NB4 (cell line): ENCODE measurements around the gene OR2T11.

Experiments used
- DNase-seq: peaks from one replicate; pipeline ENCODE4 v3.0.0; 2010; ENCODE audit warnings: low read depth
- H3K4me3 ChIP-seq: one replicate; pipeline ENCODE4 v1.5.1; 2011; ENCODE audit warnings: mild to moderate bottlenecking, low read depth, low read length, moderate library complexity
- CTCF ChIP-seq: IDR thresholded peaks from one replicate; pipeline ENCODE4 v1.5.1; 2012; ENCODE audit warnings: low read depth, low read length
- MAX ChIP-seq: IDR thresholded peaks from 2 replicates; pipeline ENCODE4 v1.6.1; 2011; ENCODE audit warnings: low read depth, low read length
- MYC ChIP-seq: IDR thresholded peaks from 2 replicates; pipeline ENCODE4 v1.6.1; 2011; ENCODE audit warnings: low read depth, low read length
- POLR2A ChIP-seq: IDR thresholded peaks from 2 replicates; pipeline ENCODE4 v1.6.1; 2011; ENCODE audit warnings: mild to moderate bottlenecking; ENCODE audit not compliant: insufficient read length; ENCODE audit errors: extremely low read depth

Gene OR2T11

GRCh38 chr1:248610301-248610700, 24.6 kb downstream of the OR2T11 start:
- H3K4me3 ChIP-seq, result no peak overlapping the region
- no peak for DNase-seq
- TF ChIP-seq MAX, result no peak
- no peak for TF ChIP-seq MYC
- no peak for TF ChIP-seq CTCF
- no peak for TF ChIP-seq POLR2A

GRCh38 chr1:248599396-248599795, 35.5 kb downstream of the OR2T11 start:
- no peak overlapping the region for H3K4me3 ChIP-seq
- TF ChIP-seq MAX, result no peak
- no peak for TF ChIP-seq CTCF
- no peak for DNase-seq

- H3K4me3 ChIP-seq, result no peak within 1 kb of the TSS
- no peak for DNase-seq
- TF ChIP-seq MYC (no peak), POLR2A (no peak), MAX (no peak), CTCF (no peak)
Measured at GRCh38 chr1:248597589-248597988, 37.3 kb downstream of the OR2T11 start, which contains the start of gene OR2T10. TSS of gene OR2T10 (minus strand) at chr1:248597700. CDS start at chr1:248593768, 3,932 bp downstream.

GRCh38 chr1:248596615-248597014, 38.3 kb downstream of the OR2T11 start:
- no peak overlapping the region for H3K4me3 ChIP-seq
- TF ChIP-seq POLR2A (no peak), MAX (no peak; the same call in 1 of the 2 replicates), CTCF (no peak), MYC (no peak)
- DNase-seq, result peak; percentile 81

- no peak for TF ChIP-seq POLR2A
- no peak for TF ChIP-seq MAX
- no peak for TF ChIP-seq CTCF
- TF ChIP-seq MYC, result no peak
- H3K4me3 ChIP-seq, result no peak overlapping the region
- DNase-seq, result peak; percentile 36
Measured at GRCh38 chr1:248593226-248593625, 41.7 kb downstream of the OR2T11 start.

- DNase-seq, result no peak
- no peak overlapping the region for H3K4me3 ChIP-seq
- TF ChIP-seq POLR2A, result no peak
- no peak for TF ChIP-seq MYC
- no peak for TF ChIP-seq MAX
- no peak for TF ChIP-seq CTCF
Measured at GRCh38 chr1:248592655-248593054, 42.2 kb downstream of the OR2T11 start.
